Hematopoietic multipotent progenitor cell treated with erythropoietin and hydrocortisone succinate and interleukin-3 and kit ligand, for 8 days (in vitro differentiated cells): Measurements from ENCODE around the gene CASTOR2.
"Not testable (repeated sequence)": the region's sequence is repeated elsewhere in the genome, so short reads cannot be mapped to it uniquely, and the experiment has no call there.

Source experiments
- DNase-seq: peaks from one replicate; pipeline ENCODE4 v3.0.0-alpha.2; 2015

Gene CASTOR2

DNA sequence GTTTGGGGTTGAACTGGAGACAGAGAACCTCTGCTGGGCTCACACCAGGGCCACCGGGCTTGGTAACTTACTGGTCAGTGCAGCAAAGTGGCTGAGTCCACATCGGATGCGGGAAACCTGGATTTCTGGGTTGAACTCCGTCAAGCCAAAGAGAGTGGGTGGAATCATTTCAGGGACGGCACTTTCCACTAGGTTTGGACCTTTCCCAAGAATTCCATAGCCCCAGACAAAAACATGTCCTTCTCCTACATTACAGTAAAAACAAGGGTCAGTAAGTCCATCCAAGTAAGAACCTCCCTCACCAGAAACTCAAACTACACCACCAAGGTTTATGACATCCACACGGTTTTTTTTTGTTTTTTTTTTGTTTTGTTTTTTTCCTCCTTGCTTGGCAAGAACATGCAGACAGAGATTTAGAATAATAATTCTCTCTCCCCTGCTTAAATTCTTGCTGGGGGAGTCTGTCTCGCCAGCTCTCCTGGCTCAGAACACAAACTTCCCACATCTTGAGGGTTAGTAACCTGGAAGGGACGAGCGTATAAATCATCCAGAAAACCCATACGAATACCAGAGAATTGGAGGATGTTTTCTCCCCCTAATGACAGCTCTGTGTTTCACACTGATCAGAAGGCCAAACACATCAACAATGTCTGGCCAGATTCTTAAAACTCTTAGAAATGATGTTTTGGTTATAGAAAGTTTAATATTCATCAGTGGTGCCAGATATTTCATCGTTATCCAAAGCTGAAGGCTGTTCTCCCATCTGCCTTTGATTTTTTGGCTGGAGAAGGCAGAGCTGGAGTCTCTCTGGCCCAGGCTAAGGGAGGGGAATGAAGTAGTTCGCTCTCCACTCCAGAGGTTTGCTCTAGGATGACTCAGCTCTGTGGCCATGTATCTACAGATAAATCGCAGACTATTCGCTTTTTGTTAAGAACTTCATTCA, 91.6 kb downstream of the CASTOR2 start:
- DNase-seq = no peak

DNA sequence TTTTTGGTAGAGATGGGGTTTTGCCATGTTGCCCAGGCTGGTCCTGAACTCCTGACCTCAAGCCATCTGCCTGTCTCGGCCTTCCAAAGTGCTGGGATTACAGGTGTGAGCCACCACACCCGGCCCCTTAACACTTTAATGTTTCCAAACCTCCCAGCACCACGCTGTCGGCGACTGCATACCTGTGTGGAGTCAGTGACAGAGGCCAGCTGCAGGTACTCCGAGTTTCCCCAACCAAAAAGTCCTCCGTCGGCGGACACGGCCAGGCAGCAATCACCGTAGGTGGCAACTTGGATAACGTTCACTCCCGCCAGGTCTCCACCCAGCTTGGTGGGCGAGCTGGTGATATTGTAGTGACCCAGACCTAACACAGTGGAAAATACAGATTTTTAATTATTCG, 93.9 kb downstream of the CASTOR2 start:
- DNase-seq = no peak

DNA sequence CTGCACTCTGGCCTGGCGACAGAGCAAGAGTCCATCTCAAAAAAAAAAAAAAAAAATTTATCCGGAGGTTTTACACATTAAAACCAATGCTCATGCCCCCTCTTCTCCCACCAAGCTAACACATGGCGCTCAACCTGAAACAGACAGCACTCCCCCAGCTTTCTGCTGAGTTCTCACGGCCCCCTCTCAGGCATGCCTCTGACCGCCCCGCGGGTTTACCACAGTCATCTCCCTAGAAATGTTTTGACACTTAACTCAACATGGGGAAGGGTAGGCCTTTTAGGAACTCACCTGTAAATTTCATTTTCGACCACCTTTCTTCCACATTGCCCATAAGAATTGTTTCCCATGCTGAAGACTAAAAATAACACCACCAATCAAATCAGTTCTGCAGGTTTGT, 99.8 kb downstream of the CASTOR2 start:
- DNase-seq = no peak

DNA sequence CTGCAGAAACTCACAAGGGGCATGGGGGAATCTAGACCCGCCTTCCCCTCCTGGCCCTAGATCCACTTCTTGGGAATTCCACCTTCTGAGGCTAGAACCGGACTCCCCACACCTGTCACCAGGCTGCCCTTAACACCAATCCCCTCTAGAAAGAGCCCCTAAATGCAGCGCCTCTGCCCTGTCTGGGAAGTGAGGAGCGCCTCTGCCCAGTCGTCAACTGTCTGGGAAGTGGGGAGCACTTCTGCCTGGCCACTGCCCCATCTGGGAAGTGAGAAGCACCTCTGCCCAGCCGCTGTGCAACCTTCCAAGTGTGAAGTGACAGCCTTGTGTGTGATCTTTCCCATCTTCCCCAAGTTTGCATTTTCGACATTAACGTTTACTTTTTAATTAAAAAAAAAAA, 100.3 kb downstream of the CASTOR2 start:
- no peak for DNase-seq

DNA sequence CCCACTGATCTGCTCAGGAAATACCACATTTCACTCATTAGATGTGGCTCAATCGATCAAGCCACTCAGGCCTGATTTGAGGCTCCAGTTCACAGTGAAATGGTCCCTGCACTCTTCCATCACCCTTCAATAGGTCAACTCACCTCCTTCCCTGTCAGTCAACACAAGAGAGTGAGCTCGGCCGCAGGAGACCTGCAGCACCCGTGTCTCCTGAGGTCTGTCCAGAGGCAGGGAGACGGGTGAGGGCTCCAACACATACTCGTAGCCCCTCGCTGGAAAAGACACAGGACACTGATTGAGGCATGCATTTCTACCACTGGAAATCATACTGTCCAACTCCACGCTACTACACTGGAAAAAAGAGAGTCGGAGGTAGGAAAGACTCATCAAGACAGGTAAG, 102.0 kb downstream of the CASTOR2 start:
- DNase-seq = no peak

DNA sequence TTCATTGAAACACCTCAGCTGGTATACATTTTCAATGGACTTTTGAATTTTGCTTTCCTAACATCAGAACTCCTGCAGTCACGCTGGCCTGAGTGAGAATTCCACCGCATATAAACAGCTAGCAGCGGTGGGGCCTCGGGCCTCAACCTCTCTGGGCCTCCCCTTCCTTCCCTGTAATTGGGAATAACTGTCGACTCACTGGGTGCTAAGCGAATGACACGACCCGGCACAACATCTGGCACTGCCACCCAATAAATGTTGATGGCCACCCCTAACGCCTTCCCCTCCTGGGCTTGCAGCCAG, 108.4 kb downstream of the CASTOR2 start:
- peak; percentile 66 for DNase-seq

DNA sequence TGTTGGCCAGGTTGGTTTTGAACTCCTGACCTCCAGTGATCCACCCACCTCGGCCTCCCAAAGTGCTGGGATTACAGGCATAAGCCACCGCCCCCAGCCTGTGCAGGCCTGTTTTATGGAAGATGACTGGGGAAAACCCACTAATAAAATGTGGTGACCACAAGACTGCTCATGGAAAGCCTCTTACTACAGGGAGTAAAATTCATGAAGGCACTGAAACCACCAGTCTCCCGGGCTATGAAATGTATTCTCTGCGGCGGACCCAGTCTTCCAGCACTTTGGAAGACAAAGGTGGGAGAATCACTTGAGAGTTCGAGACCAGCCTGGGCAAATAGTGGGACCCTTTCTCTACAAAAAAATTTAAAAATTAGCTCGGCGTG, 109.7 kb downstream of the CASTOR2 start:
- not testable (repeated sequence) for DNase-seq
